HFFc6 (cell line): ENCODE results near the gene EVA1A. TPM values are rescaled to one million over a fixed set of nuclear protein-coding genes. Genes with fewer than 3 reads are reported as not detected.
A peak's percentile ranks its signal among the peaks of the same experiment; 100 is the strongest.

Source experiments
- DNase-seq: peaks from one replicate; pipeline ENCODE4 v3.0.0-alpha.2; 2018
- H3K27ac Mint-ChIP-seq: 2 replicates; pipeline ENCODE4 v1.8.0; 2020; ENCODE audit warnings: mild to moderate bottlenecking, mixed read lengths
- H3K27me3 Mint-ChIP-seq: 2 replicates; pipeline ENCODE4 v1.8.0; 2021; ENCODE audit warnings: mild to moderate bottlenecking, moderate library complexity, mixed read lengths; ENCODE audit not compliant: insufficient read depth
- H3K36me3 Mint-ChIP-seq: 2 replicates; pipeline ENCODE4 v1.8.0; 2021; ENCODE audit warnings: low read depth, mixed read lengths
- H3K4me1 Mint-ChIP-seq: 2 replicates; pipeline ENCODE4 v1.8.0; 2020; ENCODE audit warnings: low read depth, mixed read lengths
- H3K4me3 Mint-ChIP-seq: 2 replicates; pipeline ENCODE4 v1.8.0; 2020; ENCODE audit warnings: mild to moderate bottlenecking, moderate library complexity, mixed read lengths
- H3K9me3 Mint-ChIP-seq: 2 replicates; pipeline ENCODE4 v1.8.0; 2020; ENCODE audit warnings: mild to moderate bottlenecking, mixed read lengths
- total RNA-seq, 6 experiments: library from RNA; stranded (reverse); fragmentation: NEBNext Ultra II Directional; extraction: Animal tissue kit (Norgen Biotek cat#: 25700); gene quantifications; 2 replicates in 1 of 6; 3 replicates in 5 of 6; pipeline ENCODE4 v1.2.3, GENCODE V29; 2021
- TF ChIP-seq, protein P1 (sequence below): fragments of 200-600 bp; sonication (generic); IDR thresholded peaks from 2 replicates; pipeline ENCODE4 v1.5.0; 2021; ENCODE audit warnings: antibody characterized with exemption, mild to moderate bottlenecking

Gene EVA1A
- total RNA-seq, 6 experiments from 2014 or later: 61.7 to 75.2 (median 68.8) TPM

DNA sequence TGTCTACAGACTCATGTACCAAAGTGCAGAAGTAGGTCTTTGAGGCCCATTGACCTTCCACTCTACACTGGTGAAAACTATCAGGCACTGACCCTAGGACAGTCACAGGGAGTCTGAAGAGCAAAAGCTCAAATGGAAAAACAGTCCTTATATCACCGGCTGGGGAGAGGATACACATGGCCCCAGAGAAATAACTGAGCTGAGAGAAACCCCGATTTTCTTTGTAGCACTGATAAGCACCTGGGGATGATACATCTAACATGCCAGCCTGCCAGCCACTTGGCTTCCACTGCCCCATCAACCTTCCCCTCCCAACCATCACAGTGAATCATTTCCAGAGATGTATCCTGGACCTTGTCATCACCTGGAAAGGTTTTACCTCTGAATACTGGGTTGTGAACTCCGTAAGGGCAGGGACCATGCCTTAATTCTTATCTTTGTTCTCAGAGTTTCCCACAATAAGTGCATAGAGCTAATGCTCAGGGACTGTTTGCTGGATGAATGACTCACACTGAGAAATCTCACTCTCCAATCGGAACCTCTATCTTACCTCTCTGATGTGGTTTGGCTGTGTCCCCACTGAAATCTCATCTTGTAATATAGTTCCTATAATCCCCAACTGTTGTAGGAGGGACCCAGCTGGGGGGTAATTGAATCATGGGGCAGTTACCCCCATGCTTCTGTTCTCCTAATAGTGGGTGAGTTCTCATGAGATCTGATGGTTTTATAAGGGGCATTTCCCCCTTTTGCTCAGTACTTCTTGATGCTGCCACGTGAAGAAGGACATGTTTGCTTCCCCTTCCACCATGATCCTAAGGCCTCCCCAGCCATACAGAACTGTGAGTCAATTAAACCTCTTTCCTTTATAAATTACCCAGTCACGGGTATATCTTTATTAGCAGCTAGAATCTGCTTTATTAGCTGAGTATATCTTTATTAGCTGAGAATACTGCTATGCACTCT, 37.1 kb downstream of the EVA1A start:
- Mint-ChIP-seq H3K9me3 (no peaks in the 10 kb centered on the region), H3K4me1 (peaks cover 27% of the 10 kb centered on the region), H3K4me3 (peak overlapping the region; percentile 2; the same call in 1 of the 2 replicates), H3K27ac (peak overlapping the region; percentile 55), H3K36me3 (peaks cover 27% of the 10 kb centered on the region), H3K27me3 (no peaks in the 10 kb centered on the region)
- TF ChIP-seq, protein P1, sequence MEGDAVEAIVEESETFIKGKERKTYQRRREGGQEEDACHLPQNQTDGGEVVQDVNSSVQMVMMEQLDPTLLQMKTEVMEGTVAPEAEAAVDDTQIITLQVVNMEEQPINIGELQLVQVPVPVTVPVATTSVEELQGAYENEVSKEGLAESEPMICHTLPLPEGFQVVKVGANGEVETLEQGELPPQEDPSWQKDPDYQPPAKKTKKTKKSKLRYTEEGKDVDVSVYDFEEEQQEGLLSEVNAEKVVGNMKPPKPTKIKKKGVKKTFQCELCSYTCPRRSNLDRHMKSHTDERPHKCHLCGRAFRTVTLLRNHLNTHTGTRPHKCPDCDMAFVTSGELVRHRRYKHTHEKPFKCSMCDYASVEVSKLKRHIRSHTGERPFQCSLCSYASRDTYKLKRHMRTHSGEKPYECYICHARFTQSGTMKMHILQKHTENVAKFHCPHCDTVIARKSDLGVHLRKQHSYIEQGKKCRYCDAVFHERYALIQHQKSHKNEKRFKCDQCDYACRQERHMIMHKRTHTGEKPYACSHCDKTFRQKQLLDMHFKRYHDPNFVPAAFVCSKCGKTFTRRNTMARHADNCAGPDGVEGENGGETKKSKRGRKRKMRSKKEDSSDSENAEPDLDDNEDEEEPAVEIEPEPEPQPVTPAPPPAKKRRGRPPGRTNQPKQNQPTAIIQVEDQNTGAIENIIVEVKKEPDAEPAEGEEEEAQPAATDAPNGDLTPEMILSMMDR: no peak
- peak; percentile 78 for DNase-seq

DNA sequence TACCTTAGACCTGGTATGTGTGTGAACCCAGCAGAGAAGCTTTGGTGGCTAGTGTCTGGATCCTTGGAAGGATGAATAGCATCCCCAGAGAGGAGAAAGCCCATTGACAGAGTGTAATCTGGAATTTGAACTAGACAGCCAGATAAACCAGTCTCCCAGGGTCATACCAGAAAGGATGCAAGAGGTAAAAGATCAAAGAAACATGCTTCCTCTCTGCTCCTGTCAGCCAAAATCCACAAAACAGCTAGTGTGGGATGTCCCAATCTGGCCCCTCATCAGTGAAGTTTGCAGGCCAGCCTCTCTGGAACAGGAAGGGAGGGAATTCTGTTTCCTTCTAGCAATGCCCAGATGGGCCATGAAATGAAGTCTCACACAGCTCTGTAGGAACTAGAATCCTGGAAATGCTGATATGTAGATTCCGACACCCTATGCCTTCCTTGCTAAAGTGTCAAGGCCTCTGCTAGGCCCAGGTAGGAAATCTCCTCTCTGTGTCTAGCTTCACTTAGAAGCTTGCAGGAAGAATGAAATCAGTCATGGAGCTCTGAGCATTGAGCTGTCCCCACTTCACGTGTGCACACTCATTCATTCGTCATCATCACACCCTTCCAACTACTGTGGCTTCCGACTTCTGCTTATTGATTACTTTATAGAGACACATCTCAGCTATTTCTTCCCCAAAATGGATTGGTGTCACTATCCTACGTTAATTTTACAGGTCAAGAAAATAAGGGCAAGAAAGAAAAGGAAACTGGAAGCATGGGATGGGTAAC, 38.0 kb downstream of the EVA1A start:
- Mint-ChIP-seq H3K27ac (peak overlapping the region; percentile 55), H3K9me3 (no peaks in the 10 kb centered on the region), H3K4me1 (peaks cover 29% of the 10 kb centered on the region), H3K4me3 (peak overlapping the region; percentile 2; the same call in 1 of the 2 replicates), H3K36me3 (peaks cover 29% of the 10 kb centered on the region), H3K27me3 (peaks cover 1% of the 10 kb centered on the region; the same call in 1 of the 2 replicates)
- DNase-seq: no peak
- TF ChIP-seq, protein P1: no peak

- H3K27me3 Mint-ChIP-seq: peaks cover 1% of the 10 kb centered on the region; the same call in 1 of the 2 replicates
- no peak overlapping the region for H3K4me3 Mint-ChIP-seq
- TF ChIP-seq, protein P1: no peak
- DNase-seq: no peak
- H3K9me3 Mint-ChIP-seq: no peaks in the 10 kb centered on the region
- peaks cover 43% of the 10 kb centered on the region for H3K36me3 Mint-ChIP-seq
- peaks cover 29% of the 10 kb centered on the region for H3K4me1 Mint-ChIP-seq
- no peak overlapping the region for H3K27ac Mint-ChIP-seq
Observed at GRCh38 chr2:75521225-75521872, 39.4 kb downstream of the EVA1A start.

- no peak overlapping the region for H3K4me3 Mint-ChIP-seq
- DNase-seq: no peak
- peak overlapping the region; percentile 36 for H3K27ac Mint-ChIP-seq
- peaks cover 29% of the 10 kb centered on the region for H3K4me1 Mint-ChIP-seq
- TF ChIP-seq, protein P1: no peak
- H3K36me3 Mint-ChIP-seq: peaks cover 56% of the 10 kb centered on the region
- H3K27me3 Mint-ChIP-seq: peaks cover 1% of the 10 kb centered on the region; the same call in 1 of the 2 replicates
- H3K9me3 Mint-ChIP-seq: no peaks in the 10 kb centered on the region
Observed at GRCh38 chr2:75519843-75520242, 40.9 kb downstream of the EVA1A start.
